OCI-LY7 (cell line): Measurements from ENCODE around the gene CPXM1. TPM values are rescaled to one million over a fixed set of nuclear protein-coding genes. Genes with fewer than 3 reads are reported as not detected.

Experiments
- BruUV-seq: library from RNA; stranded (reverse); fragments of 400-500 nt; replicated peaks from 2 replicates; lab custom pipeline; 2021; lab: Mats Ljungman, UMichigan
- CTCF ChIA-PET: fragments of 300-600 bp; sonication (Branson Sonifier 250); formaldehyde crosslinking; loops from one replicate; lab custom pipeline; 2022; ENCODE audit warnings: antibody characterized with exemption; ENCODE audit not compliant: unreplicated experiment; lab: Charles Lee
- POLR2A ChIA-PET: fragments of 300-600 bp; sonication (Branson Sonifier 250); formaldehyde crosslinking; loops from one replicate; lab custom pipeline; 2022; ENCODE audit warnings: antibody characterized with exemption; lab: Charles Lee
- DNase-seq: peaks from one replicate; pipeline ENCODE4 v3.0.0-alpha.2; 2015; ENCODE audit warnings: low spot score
- H2AFZ ChIP-seq: fragments of 200-600 bp; sonication (generic), shearing (Covaris generic); 2 replicates; pipeline ENCODE4 v1.6.1; 2014; ENCODE audit warnings: mild to moderate bottlenecking, antibody characterized with exemption, low read length, moderate library complexity
- H3K27ac ChIP-seq: fragments of 200-600 bp; sonication (generic); 2 replicates; pipeline ENCODE4 v1.5.1; 2014; ENCODE audit warnings: mixed run types, low read depth, mild to moderate bottlenecking, moderate library complexity, low read length, inconsistent platforms; ENCODE audit not compliant: poor library complexity, severe bottlenecking
- H3K36me3 ChIP-seq: fragments of 200-600 bp; sonication (generic); 2 replicates; pipeline ENCODE4 v1.6.1; 2014; ENCODE audit warnings: mild to moderate bottlenecking, antibody characterized with exemption, low read length, moderate library complexity, mixed read lengths; ENCODE audit not compliant: insufficient read depth
- H3K4me1 ChIP-seq: fragments of 200-600 bp; sonication (generic); 2 replicates; pipeline ENCODE4 v1.5.1; 2014; ENCODE audit warnings: mild to moderate bottlenecking, low read length; ENCODE audit not compliant: insufficient read depth, poor library complexity, severe bottlenecking
- H3K4me2 ChIP-seq: fragments of 200-600 bp; sonication (generic); 2 replicates; pipeline ENCODE4 v1.6.1; 2014; ENCODE audit warnings: mild to moderate bottlenecking, low read length
- H3K4me3 ChIP-seq: fragments of 200-600 bp; sonication (generic); 2 replicates; pipeline ENCODE4 v1.5.1; 2014; ENCODE audit warnings: mild to moderate bottlenecking, low read depth, low read length; ENCODE audit not compliant: poor library complexity, severe bottlenecking
- H3K79me2 ChIP-seq: fragments of 200-600 bp; sonication (generic); 2 replicates; pipeline ENCODE4 v1.6.1; 2016; ENCODE audit warnings: low read depth, mild to moderate bottlenecking, low read length, moderate library complexity, mixed read lengths; ENCODE audit not compliant: insufficient read depth
- H3K9me2 ChIP-seq: fragments of 200-600 bp; sonication (generic); 2 replicates; pipeline ENCODE4 v1.6.1; 2016; ENCODE audit warnings: mild to moderate bottlenecking, low read length, mixed read lengths; ENCODE audit not compliant: insufficient read depth
- H3K9me3 ChIP-seq: fragments of 200-600 bp; sonication (generic); 2 replicates; pipeline ENCODE4 v1.6.1; 2014; ENCODE audit warnings: mild to moderate bottlenecking, mixed run types, low read length, mixed read lengths
- H4K20me1 ChIP-seq: fragments of 200-600 bp; sonication (generic); 2 replicates; pipeline ENCODE4 v1.6.1; 2014; ENCODE audit warnings: mild to moderate bottlenecking, antibody characterized with exemption, low read length, moderate library complexity, mixed read lengths; ENCODE audit not compliant: insufficient read depth
- CTCF ChIP-seq: fragments of 200-600 bp; sonication (generic); conservative IDR thresholded peaks from 2 replicates; pipeline ENCODE4 v1.5.1; 2014; ENCODE audit warnings: mild to moderate bottlenecking, antibody characterized with exemption, low read length, moderate library complexity, mixed read lengths
- EZH2phosphoT487 ChIP-seq: fragments of 200-600 bp; sonication (generic); IDR thresholded peaks from 2 replicates; pipeline ENCODE4 v1.6.1; 2018; ENCODE audit warnings: low read depth, borderline replicate concordance, mild to moderate bottlenecking, mixed run types, antibody characterized with exemption, low read length, moderate library complexity, mixed read lengths
- intact Hi-C: fragments of 100-400 bp; cut with micrococcal nuclease; formaldehyde crosslinking; loops from one replicate; pipeline ENCODE4 v1.10.0; 2022; ENCODE audit not compliant: unreplicated experiment
- total RNA-seq, 2 experiments: library from RNA; depleted of rRNA in 1 of 2; stranded (reverse); fragments of >200 nt in 1 of 2; shearing (Covaris generic) in 1 of 2; gene quantifications; 2 replicates each; pipeline ENCODE4 v1.2.3, GENCODE V29; 2014 to 2022

CPXM1 gene
- total RNA-seq, 2 experiments from 2014 or later = not detected

DNA sequence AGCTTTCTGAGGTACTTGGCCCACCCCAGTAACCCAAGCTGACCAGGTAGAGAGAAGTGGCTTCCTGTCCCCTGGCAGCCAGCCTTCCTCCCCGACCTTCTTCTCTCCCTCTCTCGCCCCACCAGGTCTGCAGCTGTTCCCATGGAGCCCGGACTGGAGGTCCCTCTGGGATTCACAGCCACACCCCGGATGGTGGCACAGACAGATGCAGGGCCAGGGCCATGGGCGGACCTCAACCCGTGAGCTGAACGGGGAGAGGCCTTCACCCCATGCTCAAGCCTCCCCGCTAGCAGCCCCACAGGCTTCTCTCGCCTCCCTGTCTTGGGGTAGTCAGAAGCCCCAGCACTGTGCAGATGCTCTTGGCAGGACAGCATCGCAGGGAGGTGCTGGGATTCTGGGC is 41.3 kb downstream of the CPXM1 start:
- H3K36me3 ChIP-seq = no peaks in the 10 kb centered on the region
- H3K9me2 ChIP-seq = no peaks in the 10 kb centered on the region
- peak overlapping the region; percentile 64 for H3K27ac ChIP-seq
- ChIA-PET CTCF (no interaction called here), POLR2A (no interaction called here)
- peak overlapping the region; percentile 52; the same call in 1 of the 2 replicates for H3K4me2 ChIP-seq
- H3K4me1 ChIP-seq = peaks cover 22% of the 10 kb centered on the region
- H4K20me1 ChIP-seq = no peaks in the 10 kb centered on the region
- H3K79me2 ChIP-seq = no peaks in the 10 kb centered on the region
- no peaks in the 10 kb centered on the region for H3K9me3 ChIP-seq
- no peak overlapping the region for H3K4me3 ChIP-seq
- BruUV-seq = no TSS peak
- TF ChIP-seq CTCF (no peak), EZH2phosphoT487 (no peak)
- H2AFZ ChIP-seq = peak overlapping the region; percentile 16; the same call in 1 of the 2 replicates
- intact Hi-C loops = loop anchor here (5.0 kb wide), 1 partner anchor 93 kb away; no protein-coding TSS in a partner anchor
- peak; percentile 24 for DNase-seq

DNA sequence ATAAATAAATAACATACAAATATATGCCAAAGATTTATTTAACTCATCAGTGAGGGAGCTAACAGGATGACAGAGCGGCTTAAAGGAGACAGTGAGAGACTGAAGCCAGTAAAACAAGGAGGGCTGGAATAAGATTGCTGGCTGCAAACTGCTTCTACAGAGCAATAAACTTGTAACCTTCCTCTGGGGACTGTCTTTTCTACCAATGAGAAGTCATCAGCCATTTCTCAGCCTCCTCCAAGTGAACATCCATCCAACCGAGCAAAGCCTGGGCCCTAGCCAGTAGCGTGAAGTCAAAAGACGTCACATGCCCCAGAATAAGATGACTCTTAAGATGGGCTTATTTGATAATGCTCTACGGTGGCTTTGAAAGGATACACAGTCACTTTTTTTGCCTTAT is 42.5 kb downstream of the CPXM1 start:
- no peak overlapping the region for H3K27ac ChIP-seq
- H3K36me3 ChIP-seq = no peaks in the 10 kb centered on the region
- intact Hi-C loops = loop anchor here (5.0 kb wide), 1 partner anchor 94 kb away; no protein-coding TSS in a partner anchor
- no peak overlapping the region for H3K4me2 ChIP-seq
- H3K4me1 ChIP-seq = peaks cover 22% of the 10 kb centered on the region
- no peak overlapping the region for H2AFZ ChIP-seq
- H3K9me3 ChIP-seq = no peaks in the 10 kb centered on the region
- TF ChIP-seq CTCF (no peak), EZH2phosphoT487 (no peak)
- CTCF ChIA-PET = no interaction called here
- no TSS peak for BruUV-seq
- H3K4me3 ChIP-seq = no peak overlapping the region
- no peaks in the 10 kb centered on the region for H3K9me2 ChIP-seq
- no peaks in the 10 kb centered on the region for H3K79me2 ChIP-seq
- no peaks in the 10 kb centered on the region for H4K20me1 ChIP-seq
- POLR2A ChIA-PET = no interaction called here
- no peak for DNase-seq

DNA sequence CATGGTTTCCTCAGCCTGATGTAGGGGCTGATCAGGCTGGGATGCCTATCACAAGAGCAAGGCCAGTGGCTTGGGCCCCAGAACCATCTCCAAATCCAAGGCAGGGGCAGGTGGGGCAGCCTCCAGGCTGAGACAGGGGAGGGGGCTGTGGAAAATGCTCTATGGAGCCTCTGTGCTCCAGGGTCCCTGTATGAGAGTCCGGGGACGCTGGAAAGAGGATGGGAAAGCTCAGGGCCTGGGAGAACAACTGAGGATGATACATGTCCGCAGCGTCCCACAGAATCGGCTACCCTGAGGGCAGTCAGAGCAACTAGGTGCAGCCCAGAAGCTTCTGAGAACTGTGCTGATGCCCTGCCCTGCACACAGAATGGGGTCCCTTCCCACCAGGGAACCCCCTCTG is 43.4 kb downstream of the CPXM1 start:
- H3K36me3 ChIP-seq = no peaks in the 10 kb centered on the region
- ChIA-PET CTCF (no interaction called here), POLR2A (no interaction called here)
- H3K9me3 ChIP-seq = no peaks in the 10 kb centered on the region
- no peaks in the 10 kb centered on the region for H3K9me2 ChIP-seq
- H3K27ac ChIP-seq = no peak overlapping the region
- H3K4me1 ChIP-seq = peaks cover 22% of the 10 kb centered on the region
- BruUV-seq = no TSS peak
- no peak for DNase-seq
- no peak overlapping the region for H3K4me3 ChIP-seq
- no peak overlapping the region for H2AFZ ChIP-seq
- TF ChIP-seq EZH2phosphoT487 (no peak), CTCF (no peak)
- no peaks in the 10 kb centered on the region for H3K79me2 ChIP-seq
- no peaks in the 10 kb centered on the region for H4K20me1 ChIP-seq
- intact Hi-C loops = loop anchor here (5.0 kb wide), 1 partner anchor 95 kb away; no protein-coding TSS in a partner anchor
- H3K4me2 ChIP-seq = no peak overlapping the region
